WTC11 (cell line): Measurements from ENCODE around the gene CSK. TPM values are rescaled to one million over a fixed set of nuclear protein-coding genes. Genes with fewer than 3 reads are reported as not detected.

ENCODE experiments used
- ATAC-seq: fragments of 200-7000 bp; cut with Tn5 transposase; 2 replicates; pipeline ENCODE4 v1.10.0; 2021; ENCODE audit warnings: mild to moderate bottlenecking, moderate library complexity
- CTCF ChIA-PET: fragments of 300-600 bp; sonication (Branson Sonifier 250); formaldehyde crosslinking; loops from one replicate; lab custom pipeline; 2021; ENCODE audit warnings: antibody characterized with exemption; lab: Charles Lee
- POLR2A ChIA-PET: fragments of 350-600 bp; sonication (Branson Sonifier 250); formaldehyde crosslinking; loops from one replicate; lab custom pipeline; 2021; ENCODE audit warnings: antibody characterized with exemption; lab: Charles Lee
- DNase-seq: peaks from one replicate; pipeline ENCODE4 v3.0.0; 2021; ENCODE audit warnings: low spot score
- H3K27ac Mint-ChIP-seq: 2 replicates; pipeline ENCODE4 v1.8.0; 2021; ENCODE audit warnings: mixed read lengths
- H3K27me3 Mint-ChIP-seq: 2 replicates; pipeline ENCODE4 v1.8.0; 2021; ENCODE audit warnings: low read depth, mild to moderate bottlenecking, moderate library complexity, mixed read lengths
- H3K36me3 Mint-ChIP-seq: 2 replicates; pipeline ENCODE4 v1.8.0; 2021; ENCODE audit warnings: mixed read lengths
- H3K4me1 Mint-ChIP-seq: 2 replicates; pipeline ENCODE4 v1.8.0; 2022; ENCODE audit warnings: mixed read lengths
- H3K4me3 Mint-ChIP-seq: 2 replicates; pipeline ENCODE4 v1.8.0; 2021; ENCODE audit warnings: mild to moderate bottlenecking, moderate library complexity, mixed read lengths
- H3K9me3 Mint-ChIP-seq: 2 replicates; pipeline ENCODE4 v1.8.0; 2021; ENCODE audit warnings: mixed read lengths
- ATF1 ChIP-seq: sonication (generic); formaldehyde crosslinking; IDR thresholded peaks from 2 replicates; pipeline ENCODE4 v1.8.1; 2023; ENCODE audit warnings: mild to moderate bottlenecking, moderate library complexity, missing genetic modification reagents
- CBFB ChIP-seq: sonication (generic); formaldehyde crosslinking; IDR thresholded peaks from 2 replicates; pipeline ENCODE4 v1.8.1; 2022; ENCODE audit warnings: mild to moderate bottlenecking, low read depth, missing genetic modification reagents
- CREB1 ChIP-seq: sonication (generic); formaldehyde crosslinking; IDR thresholded peaks from 2 replicates; pipeline ENCODE4 v1.8.0; 2023; ENCODE audit warnings: mild to moderate bottlenecking, missing genetic modification reagents
- ERG ChIP-seq: fragments of 250-450 bp; sonication (Bioruptor Pico); IDR thresholded peaks from 2 replicates; pipeline ENCODE4 v1.8.0; 2021; ENCODE audit warnings: mild to moderate bottlenecking
- FOXK1 ChIP-seq: sonication (generic); formaldehyde crosslinking; IDR thresholded peaks from 2 replicates; pipeline ENCODE4 v1.8.0; 2022; ENCODE audit warnings: mild to moderate bottlenecking, moderate library complexity, missing genetic modification reagents
- GRHL2 ChIP-seq: fragments of 250-450 bp; sonication (Bioruptor Pico); IDR thresholded peaks from 2 replicates; pipeline ENCODE4 v1.8.0; 2022; ENCODE audit warnings: mild to moderate bottlenecking, moderate library complexity; ENCODE audit not compliant: insufficient replicate concordance, severe bottlenecking
- JAZF1 ChIP-seq: fragments of 250-450 bp; sonication (Bioruptor Pico); IDR thresholded peaks from 2 replicates; pipeline ENCODE4 v1.9.0; 2021; ENCODE audit warnings: moderate library complexity, mild to moderate bottlenecking, inconsistent platforms
- KAT7 ChIP-seq: sonication (generic); formaldehyde crosslinking; IDR thresholded peaks from 2 replicates; pipeline ENCODE4 v1.8.1; 2023; ENCODE audit warnings: missing genetic modification reagents, mild to moderate bottlenecking, borderline replicate concordance
- MXD4 ChIP-seq: fragments of 250-450 bp; sonication (Bioruptor Pico); IDR thresholded peaks from 2 replicates; pipeline ENCODE4 v1.8.0; 2021; ENCODE audit warnings: mild to moderate bottlenecking, moderate library complexity, borderline replicate concordance
- NFYB ChIP-seq: sonication (generic); formaldehyde crosslinking; conservative IDR thresholded peaks from 2 replicates; pipeline ENCODE4 v1.8.0; 2022; ENCODE audit warnings: low read depth, missing genetic modification reagents
- PREB ChIP-seq: sonication (generic); formaldehyde crosslinking; IDR thresholded peaks from 2 replicates; pipeline ENCODE4 v1.8.1; 2022; ENCODE audit warnings: mild to moderate bottlenecking, missing genetic modification reagents, moderate library complexity, borderline replicate concordance
- SP1 ChIP-seq: sonication (generic); formaldehyde crosslinking; conservative IDR thresholded peaks from 2 replicates; pipeline ENCODE4 v1.8.1; 2022; ENCODE audit warnings: missing genetic modification reagents
- STAT6 ChIP-seq: sonication (generic); formaldehyde crosslinking; conservative IDR thresholded peaks from 2 replicates; pipeline ENCODE4 v1.8.1; 2023; ENCODE audit warnings: mild to moderate bottlenecking, low read depth, missing genetic modification reagents, moderate library complexity
- TEAD4 ChIP-seq: sonication (generic); formaldehyde crosslinking; IDR thresholded peaks from 2 replicates; pipeline ENCODE4 v1.8.0; 2022; ENCODE audit warnings: mild to moderate bottlenecking, missing genetic modification reagents
- ZNF671 ChIP-seq: fragments of 250-450 bp; sonication (Bioruptor Pico); IDR thresholded peaks from 2 replicates; pipeline ENCODE4 v1.8.0; 2021; ENCODE audit warnings: mild to moderate bottlenecking
- ZSCAN18 ChIP-seq: fragments of 250-450 bp; sonication (Bioruptor Pico); IDR thresholded peaks from 2 replicates; pipeline ENCODE4 v2.1.2; 2022; ENCODE audit warnings: mild to moderate bottlenecking, moderate library complexity
- total RNA-seq: library from RNA; stranded (reverse); gene quantifications from 3 replicates; pipeline ENCODE4 v1.2.3, GENCODE V29; 2021
- TF ChIP-seq, protein P1 (sequence below): fragments of 250-450 bp; sonication (Bioruptor Pico); IDR thresholded peaks from 2 replicates; pipeline ENCODE4 v1.9.0; 2021; ENCODE audit warnings: moderate library complexity, mild to moderate bottlenecking, inconsistent platforms, borderline replicate concordance
- TF ChIP-seq, protein P2 (sequence below): sonication (generic); formaldehyde crosslinking; IDR thresholded peaks from 2 replicates; pipeline ENCODE4 v1.8.1; 2023; ENCODE audit warnings: mild to moderate bottlenecking, missing genetic modification reagents, borderline replicate concordance

CSK gene
- total RNA-seq, 1 experiment from 2014 or later, result 55.1 TPM

DNA sequence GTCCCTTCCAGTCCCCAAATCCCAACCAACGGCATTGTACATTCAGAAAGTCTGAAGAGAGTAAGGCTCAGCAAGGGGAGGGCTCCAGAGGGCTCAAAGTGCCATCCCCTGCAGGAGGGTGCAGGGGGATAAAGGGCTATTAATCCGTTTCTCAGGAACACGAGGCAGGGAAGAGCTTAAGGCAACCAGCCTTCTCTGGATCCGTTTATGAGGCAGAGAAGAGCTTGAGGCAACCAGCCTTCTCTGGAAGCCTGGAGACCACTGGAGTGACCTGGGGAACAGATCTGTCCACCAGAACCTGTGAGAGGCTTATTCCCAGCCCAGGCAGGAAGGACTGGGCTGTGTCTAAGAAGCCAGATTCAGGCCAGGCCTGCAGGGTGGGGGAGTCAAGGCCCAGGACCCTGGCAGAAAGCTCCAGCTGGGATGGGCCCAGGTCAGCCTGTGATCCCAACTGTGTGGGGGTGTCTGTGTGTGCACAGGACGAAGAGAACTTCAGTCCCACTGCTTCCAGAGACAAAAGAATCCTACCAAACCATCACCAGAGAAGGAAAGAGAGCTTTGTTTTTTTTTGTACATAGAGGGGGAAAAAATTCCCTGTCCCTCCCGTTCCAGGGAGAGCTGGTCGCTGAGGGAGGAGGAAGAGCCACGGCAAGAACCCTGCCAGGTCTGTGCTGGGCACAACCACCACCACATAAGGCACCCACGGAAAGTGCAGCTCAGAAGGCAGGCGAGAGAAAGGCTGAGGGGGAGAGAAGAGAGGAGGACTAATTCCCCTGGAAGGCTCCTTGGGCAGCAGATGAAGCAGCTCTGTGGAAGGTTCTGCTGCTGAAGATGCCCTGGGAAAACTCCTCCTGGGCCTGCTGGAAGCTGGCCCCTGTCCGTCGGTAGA, 62.7 kb downstream of the CSK start:
- H3K27me3 Mint-ChIP-seq, result no peaks in the 10 kb centered on the region
- H3K27ac Mint-ChIP-seq, result peak overlapping the region; percentile 48; the same call in 1 of the 2 replicates
- TF ChIP-seq CREB1 (no peak), TEAD4 (no peak), STAT6 (CRISPR knock-in tag) (no peak)
- ATAC-seq (no peak), DNase-seq (no peak)
- H3K36me3 Mint-ChIP-seq, result peaks cover 3% of the 10 kb centered on the region
- H3K4me3 Mint-ChIP-seq, result peak overlapping the region; percentile 81
- POLR2A ChIA-PET, result no interaction called here
- CTCF ChIA-PET, result interaction anchor here (0.6 to 4.3 kb wide), 8 partner anchors 11 to 212 kb away, joined by 3 to 33 read pairs (median 6); no protein-coding TSS in a partner anchor
- H3K4me1 Mint-ChIP-seq, result peaks cover 21% of the 10 kb centered on the region
- H3K9me3 Mint-ChIP-seq, result no peaks in the 10 kb centered on the region

- TF ChIP-seq JAZF1 (CRISPR knock-in tag) (no peak), GRHL2 (no peak), SP1 (no peak), MXD4 (no peak), ZNF671 (CRISPR knock-in tag) (no peak), FOXK1 (CRISPR knock-in tag) (no peak), PREB (CRISPR knock-in tag) (no peak), KAT7 (CRISPR knock-in tag) (no peak), ATF1 (no peak), CBFB (no peak), ERG (CRISPR knock-in tag) (no peak), ZSCAN18 (CRISPR knock-in tag) (no peak), NFYB (CRISPR knock-in tag) (no peak)
- TF ChIP-seq, protein P1, sequence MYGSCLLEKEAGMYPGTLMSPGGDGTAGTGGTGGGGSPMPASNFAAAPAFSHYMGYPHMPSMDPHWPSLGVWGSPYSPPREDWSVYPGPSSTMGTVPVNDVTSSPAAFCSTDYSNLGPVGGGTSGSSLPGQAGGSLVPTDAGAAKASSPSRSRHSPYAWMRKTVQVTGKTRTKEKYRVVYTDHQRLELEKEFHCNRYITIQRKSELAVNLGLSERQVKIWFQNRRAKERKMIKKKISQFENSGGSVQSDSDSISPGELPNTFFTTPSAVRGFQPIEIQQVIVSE (CRISPR knock-in tag), result no peak
- TF ChIP-seq, protein P2, sequence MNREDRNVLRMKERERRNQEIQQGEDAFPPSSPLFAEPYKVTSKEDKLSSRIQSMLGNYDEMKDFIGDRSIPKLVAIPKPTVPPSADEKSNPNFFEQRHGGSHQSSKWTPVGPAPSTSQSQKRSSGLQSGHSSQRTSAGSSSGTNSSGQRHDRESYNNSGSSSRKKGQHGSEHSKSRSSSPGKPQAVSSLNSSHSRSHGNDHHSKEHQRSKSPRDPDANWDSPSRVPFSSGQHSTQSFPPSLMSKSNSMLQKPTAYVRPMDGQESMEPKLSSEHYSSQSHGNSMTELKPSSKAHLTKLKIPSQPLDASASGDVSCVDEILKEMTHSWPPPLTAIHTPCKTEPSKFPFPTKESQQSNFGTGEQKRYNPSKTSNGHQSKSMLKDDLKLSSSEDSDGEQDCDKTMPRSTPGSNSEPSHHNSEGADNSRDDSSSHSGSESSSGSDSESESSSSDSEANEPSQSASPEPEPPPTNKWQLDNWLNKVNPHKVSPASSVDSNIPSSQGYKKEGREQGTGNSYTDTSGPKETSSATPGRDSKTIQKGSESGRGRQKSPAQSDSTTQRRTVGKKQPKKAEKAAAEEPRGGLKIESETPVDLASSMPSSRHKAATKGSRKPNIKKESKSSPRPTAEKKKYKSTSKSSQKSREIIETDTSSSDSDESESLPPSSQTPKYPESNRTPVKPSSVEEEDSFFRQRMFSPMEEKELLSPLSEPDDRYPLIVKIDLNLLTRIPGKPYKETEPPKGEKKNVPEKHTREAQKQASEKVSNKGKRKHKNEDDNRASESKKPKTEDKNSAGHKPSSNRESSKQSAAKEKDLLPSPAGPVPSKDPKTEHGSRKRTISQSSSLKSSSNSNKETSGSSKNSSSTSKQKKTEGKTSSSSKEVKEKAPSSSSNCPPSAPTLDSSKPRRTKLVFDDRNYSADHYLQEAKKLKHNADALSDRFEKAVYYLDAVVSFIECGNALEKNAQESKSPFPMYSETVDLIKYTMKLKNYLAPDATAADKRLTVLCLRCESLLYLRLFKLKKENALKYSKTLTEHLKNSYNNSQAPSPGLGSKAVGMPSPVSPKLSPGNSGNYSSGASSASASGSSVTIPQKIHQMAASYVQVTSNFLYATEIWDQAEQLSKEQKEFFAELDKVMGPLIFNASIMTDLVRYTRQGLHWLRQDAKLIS (CRISPR knock-in tag), result no peak
- Mint-ChIP-seq H3K27ac (no peak overlapping the region), H3K9me3 (no peaks in the 10 kb centered on the region), H3K4me3 (no peak overlapping the region), H3K4me1 (peaks cover 18% of the 10 kb centered on the region), H3K27me3 (no peaks in the 10 kb centered on the region), H3K36me3 (peaks cover 3% of the 10 kb centered on the region)
- POLR2A ChIA-PET, result no interaction called here
- CTCF ChIA-PET, result interaction anchor here (0.9 to 4.3 kb wide), 6 partner anchors 39 to 213 kb away, joined by 3 to 33 read pairs (median 5); no protein-coding TSS in a partner anchor
- ATAC-seq (no peak), DNase-seq (no peak)
Observed at GRCh38 chr15:74845208-74845568, 63.3 kb downstream of the CSK start.
